GM23338 (cell line): ENCODE measurements around the gene SCN2B. TPM values are rescaled to one million over a fixed set of nuclear protein-coding genes. Genes with fewer than 3 reads are reported as not detected.

Source experiments
- ATAC-seq: fragments of 200-7000 bp; cut with Tn5 transposase; 3 replicates; pipeline ENCODE4 v1.9.1; 2020
- DNase-seq: peaks from one replicate; pipeline ENCODE4 v3.0.0-alpha.2; 2015; ENCODE audit warnings: low spot score
- H2AFZ ChIP-seq: fragments of 200-600 bp; sonication (generic); 2 replicates; pipeline ENCODE4 v1.8.0; 2016; ENCODE audit warnings: antibody characterized with exemption, mild to moderate bottlenecking, moderate library complexity
- H3F3A ChIP-seq: fragments of 200-600 bp; sonication (generic); replicated peaks from 2 replicates; pipeline ENCODE4 v1.8.0; 2017; ENCODE audit warnings: antibody characterized with exemption, mixed run types, low read depth
- H3K27ac ChIP-seq: fragments of 200-600 bp; sonication (generic); 2 replicates; pipeline ENCODE4 v1.6.1; 2016; ENCODE audit warnings: low read depth
- H3K27me3 ChIP-seq: fragments of 200-600 bp; sonication (generic); 2 replicates; pipeline ENCODE4 v1.8.0; 2016; ENCODE audit warnings: mild to moderate bottlenecking, mixed run types, moderate library complexity; ENCODE audit not compliant: insufficient read depth
- H3K36me3 ChIP-seq: fragments of 200-600 bp; sonication (generic); 2 replicates; pipeline ENCODE4 v1.8.0; 2016; ENCODE audit warnings: mild to moderate bottlenecking; ENCODE audit not compliant: insufficient read depth
- H3K4me1 ChIP-seq: fragments of 200-600 bp; sonication (generic); 2 replicates; pipeline ENCODE4 v1.8.0; 2016; ENCODE audit warnings: mild to moderate bottlenecking, moderate library complexity; ENCODE audit not compliant: insufficient read depth
- H3K4me2 ChIP-seq: fragments of 200-600 bp; sonication (generic); 2 replicates; pipeline ENCODE4 v1.7.1; 2017; ENCODE audit warnings: mixed run types
- H3K4me3 ChIP-seq: fragments of 200-600 bp; sonication (generic); 2 replicates; pipeline ENCODE4 v1.6.1; 2016; ENCODE audit warnings: mixed run types
- H3K79me2 ChIP-seq: fragments of 200-600 bp; sonication (generic); replicated peaks from 2 replicates; pipeline ENCODE4 v1.8.0; 2017; ENCODE audit warnings: mild to moderate bottlenecking; ENCODE audit not compliant: insufficient read depth
- H3K9me2 ChIP-seq: fragments of 200-600 bp; sonication (generic); 2 replicates; pipeline ENCODE4 v1.8.0; 2017; ENCODE audit not compliant: insufficient read depth
- H4K20me1 ChIP-seq: fragments of 200-600 bp; sonication (generic); replicated peaks from 2 replicates; pipeline ENCODE4 v1.8.0; 2017; ENCODE audit warnings: mild to moderate bottlenecking; ENCODE audit not compliant: insufficient read depth
- H3K27ac Mint-ChIP-seq: 2 replicates; pipeline ENCODE4 v1.8.0; 2020; ENCODE audit warnings: inconsistent platforms, mild to moderate bottlenecking, moderate library complexity, mixed read lengths
- H3K27me3 Mint-ChIP-seq: 3 replicates; pipeline ENCODE4 v1.8.0; 2022; ENCODE audit warnings: low read depth, mild to moderate bottlenecking, moderate library complexity, mixed read lengths, inconsistent platforms; ENCODE audit not compliant: insufficient read depth, poor library complexity
- H3K36me3 Mint-ChIP-seq: 3 replicates; pipeline ENCODE4 v1.8.0; 2021; ENCODE audit warnings: low read depth, mild to moderate bottlenecking, inconsistent platforms, moderate library complexity, mixed read lengths
- H3K4me1 Mint-ChIP-seq: 3 replicates; pipeline ENCODE4 v1.8.0; 2020; ENCODE audit warnings: mild to moderate bottlenecking, inconsistent platforms, mixed read lengths
- H3K4me3 Mint-ChIP-seq: 3 replicates; pipeline ENCODE4 v1.8.0; 2021; ENCODE audit warnings: moderate library complexity, mild to moderate bottlenecking, inconsistent platforms, mixed read lengths
- H3K9me3 Mint-ChIP-seq: 3 replicates; pipeline ENCODE4 v1.8.0; 2020; ENCODE audit warnings: moderate library complexity, mild to moderate bottlenecking, inconsistent platforms, mixed read lengths
- ETS1 ChIP-seq: IDR thresholded peaks from 2 replicates; pipeline ENCODE4 v1.6.1; 2016; ENCODE audit warnings: antibody characterized with exemption
- EZH2 ChIP-seq: fragments of 200-600 bp; sonication (generic); IDR thresholded peaks from one replicate; pipeline ENCODE4 v1.8.0; 2017; ENCODE audit warnings: antibody characterized with exemption, mild to moderate bottlenecking, low read depth; ENCODE audit not compliant: unreplicated experiment
- EZH2phosphoT487 ChIP-seq: fragments of 200-600 bp; sonication (generic); IDR thresholded peaks from one replicate; pipeline ENCODE4 v1.8.1; 2018; ENCODE audit warnings: antibody characterized with exemption; ENCODE audit not compliant: unreplicated experiment
- JUNB ChIP-seq: IDR thresholded peaks from one replicate; pipeline ENCODE4 v1.6.1; 2016; ENCODE audit warnings: antibody characterized with exemption; ENCODE audit not compliant: unreplicated experiment
- NANOG ChIP-seq: IDR thresholded peaks from 2 replicates; pipeline ENCODE4 v1.6.1; 2016; ENCODE audit warnings: antibody characterized with exemption, borderline replicate concordance
- POLR2AphosphoS5 ChIP-seq: IDR thresholded peaks from 2 replicates; pipeline ENCODE4 v1.6.1; 2016; ENCODE audit warnings: antibody characterized with exemption, low read depth
- STAT1 ChIP-seq: IDR thresholded peaks from one replicate; pipeline ENCODE4 v1.6.1; 2016; ENCODE audit warnings: antibody characterized with exemption; ENCODE audit not compliant: unreplicated experiment
- ZNF331 ChIP-seq: fragments of 250-450 bp; sonication (Bioruptor Pico); IDR thresholded peaks from 2 replicates; pipeline ENCODE4 v1.5.0; 2020; ENCODE audit warnings: low read depth, mild to moderate bottlenecking, moderate library complexity
- polyA plus RNA-seq: library from polyadenylated mRNA; unstranded; fragments of >200 nt; fragmentation: Nextera tagmentation; extraction: Ambion mirVana; gene quantifications from 2 replicates; pipeline ENCODE4 v1.2.1, GENCODE V29; 2016
- total RNA-seq: library from RNA; depleted of rRNA; stranded (reverse); fragments of >200 nt; shearing (Covaris generic); gene quantifications from 2 replicates; pipeline ENCODE4 v1.2.3, GENCODE V29; 2014
- TF ChIP-seq, protein P1 (sequence below): fragments of 250-450 bp; sonication (Bioruptor Pico); IDR thresholded peaks from 2 replicates; pipeline ENCODE4 v1.5.0; 2020; ENCODE audit warnings: mild to moderate bottlenecking, moderate library complexity

Gene SCN2B
- total and polyA plus RNA-seq, 2 experiments from 2014 or later = 0.03 TPM; not detected in 1

- TF ChIP-seq, protein P1, sequence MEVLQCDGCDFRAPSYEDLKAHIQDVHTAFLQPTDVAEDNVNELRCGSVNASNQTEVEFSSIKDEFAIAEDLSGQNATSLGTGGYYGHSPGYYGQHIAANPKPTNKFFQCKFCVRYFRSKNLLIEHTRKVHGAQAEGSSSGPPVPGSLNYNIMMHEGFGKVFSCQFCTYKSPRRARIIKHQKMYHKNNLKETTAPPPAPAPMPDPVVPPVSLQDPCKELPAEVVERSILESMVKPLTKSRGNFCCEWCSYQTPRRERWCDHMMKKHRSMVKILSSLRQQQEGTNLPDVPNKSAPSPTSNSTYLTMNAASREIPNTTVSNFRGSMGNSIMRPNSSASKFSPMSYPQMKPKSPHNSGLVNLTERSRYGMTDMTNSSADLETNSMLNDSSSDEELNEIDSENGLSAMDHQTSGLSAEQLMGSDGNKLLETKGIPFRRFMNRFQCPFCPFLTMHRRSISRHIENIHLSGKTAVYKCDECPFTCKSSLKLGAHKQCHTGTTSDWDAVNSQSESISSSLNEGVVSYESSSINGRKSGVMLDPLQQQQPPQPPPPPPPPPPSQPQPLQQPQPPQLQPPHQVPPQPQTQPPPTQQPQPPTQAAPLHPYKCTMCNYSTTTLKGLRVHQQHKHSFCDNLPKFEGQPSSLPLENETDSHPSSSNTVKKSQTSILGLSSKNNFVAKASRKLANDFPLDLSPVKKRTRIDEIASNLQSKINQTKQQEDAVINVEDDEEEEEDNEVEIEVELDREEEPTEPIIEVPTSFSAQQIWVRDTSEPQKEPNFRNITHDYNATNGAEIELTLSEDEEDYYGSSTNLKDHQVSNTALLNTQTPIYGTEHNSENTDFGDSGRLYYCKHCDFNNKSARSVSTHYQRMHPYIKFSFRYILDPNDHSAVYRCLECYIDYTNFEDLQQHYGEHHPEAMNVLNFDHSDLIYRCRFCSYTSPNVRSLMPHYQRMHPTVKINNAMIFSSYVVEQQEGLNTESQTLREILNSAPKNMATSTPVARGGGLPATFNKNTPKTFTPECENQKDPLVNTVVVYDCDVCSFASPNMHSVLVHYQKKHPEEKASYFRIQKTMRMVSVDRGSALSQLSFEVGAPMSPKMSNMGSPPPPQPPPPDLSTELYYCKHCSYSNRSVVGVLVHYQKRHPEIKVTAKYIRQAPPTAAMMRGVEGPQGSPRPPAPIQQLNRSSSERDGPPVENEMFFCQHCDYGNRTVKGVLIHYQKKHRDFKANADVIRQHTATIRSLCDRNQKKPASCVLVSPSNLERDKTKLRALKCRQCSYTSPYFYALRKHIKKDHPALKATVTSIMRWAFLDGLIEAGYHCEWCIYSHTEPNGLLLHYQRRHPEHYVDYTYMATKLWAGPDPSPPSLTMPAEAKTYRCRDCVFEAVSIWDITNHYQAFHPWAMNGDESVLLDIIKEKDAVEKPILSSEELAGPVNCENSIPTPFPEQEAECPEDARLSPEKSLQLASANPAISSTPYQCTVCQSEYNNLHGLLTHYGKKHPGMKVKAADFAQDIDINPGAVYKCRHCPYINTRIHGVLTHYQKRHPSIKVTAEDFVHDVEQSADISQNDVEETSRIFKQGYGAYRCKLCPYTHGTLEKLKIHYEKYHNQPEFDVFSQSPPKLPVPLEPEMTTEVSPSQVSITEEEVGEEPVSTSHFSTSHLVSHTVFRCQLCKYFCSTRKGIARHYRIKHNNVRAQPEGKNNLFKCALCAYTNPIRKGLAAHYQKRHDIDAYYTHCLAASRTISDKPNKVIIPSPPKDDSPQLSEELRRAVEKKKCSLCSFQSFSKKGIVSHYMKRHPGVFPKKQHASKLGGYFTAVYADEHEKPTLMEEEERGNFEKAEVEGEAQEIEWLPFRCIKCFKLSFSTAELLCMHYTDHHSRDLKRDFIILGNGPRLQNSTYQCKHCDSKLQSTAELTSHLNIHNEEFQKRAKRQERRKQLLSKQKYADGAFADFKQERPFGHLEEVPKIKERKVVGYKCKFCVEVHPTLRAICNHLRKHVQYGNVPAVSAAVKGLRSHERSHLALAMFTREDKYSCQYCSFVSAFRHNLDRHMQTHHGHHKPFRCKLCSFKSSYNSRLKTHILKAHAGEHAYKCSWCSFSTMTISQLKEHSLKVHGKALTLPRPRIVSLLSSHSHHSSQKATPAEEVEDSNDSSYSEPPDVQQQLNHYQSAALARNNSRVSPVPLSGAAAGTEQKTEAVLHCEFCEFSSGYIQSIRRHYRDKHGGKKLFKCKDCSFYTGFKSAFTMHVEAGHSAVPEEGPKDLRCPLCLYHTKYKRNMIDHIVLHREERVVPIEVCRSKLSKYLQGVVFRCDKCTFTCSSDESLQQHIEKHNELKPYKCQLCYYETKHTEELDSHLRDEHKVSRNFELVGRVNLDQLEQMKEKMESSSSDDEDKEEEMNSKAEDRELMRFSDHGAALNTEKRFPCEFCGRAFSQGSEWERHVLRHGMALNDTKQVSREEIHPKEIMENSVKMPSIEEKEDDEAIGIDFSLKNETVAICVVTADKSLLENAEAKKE (CRISPR knock-in tag) = no peak
- no peak for TF ChIP-seq JUNB
- TF ChIP-seq EZH2 = no peak
- TF ChIP-seq NANOG = no peak
- no peak for TF ChIP-seq POLR2AphosphoS5
These were observed 12.9 kb downstream of the SCN2B start (continued) for GRCh38 chr11:118163494-118163893.

DNA sequence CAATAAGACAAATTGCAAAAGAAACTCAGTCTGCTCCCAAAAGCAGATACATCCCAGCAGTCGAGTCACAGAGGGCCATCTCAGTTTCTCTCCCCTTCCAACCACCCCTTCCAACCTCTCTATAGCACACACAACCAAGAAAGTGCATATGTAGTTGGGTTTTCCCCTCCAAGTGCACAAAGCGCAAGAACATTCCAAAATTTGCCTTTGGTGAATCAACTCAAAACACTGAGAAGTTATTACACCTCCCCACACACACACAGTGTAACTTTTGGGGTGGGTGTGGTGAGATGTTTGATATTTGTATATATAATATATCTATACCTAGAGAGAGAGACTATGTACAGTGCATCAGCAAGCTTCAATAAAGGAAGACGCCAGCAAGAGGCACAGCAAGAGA lies 13.6 kb downstream of the SCN2B start:
- H3K79me2 ChIP-seq = no peaks in the 10 kb centered on the region
- Mint-ChIP-seq H3K27ac (no peak overlapping the region), H3K36me3 (no peaks in the 10 kb centered on the region), H3K4me1 (peaks cover 14% of the 10 kb centered on the region), H3K9me3 (no peaks in the 10 kb centered on the region), H3K27me3 (peaks cover 14% of the 10 kb centered on the region), H3K4me3 (no peak overlapping the region)
- no peaks in the 10 kb centered on the region for H3K9me2 ChIP-seq
- no peaks in the 10 kb centered on the region for H3F3A ChIP-seq
- H3K27me3 ChIP-seq = peaks cover 35% of the 10 kb centered on the region
- no peak overlapping the region for H3K27ac ChIP-seq
- H3K4me1 ChIP-seq = peaks cover 6% of the 10 kb centered on the region
- no peaks in the 10 kb centered on the region for H3K36me3 ChIP-seq
- no peak overlapping the region for H3K4me3 ChIP-seq
- ATAC-seq (no peak), DNase-seq (no peak)
- H3K4me2 ChIP-seq = no peak overlapping the region
- no peaks in the 10 kb centered on the region for H4K20me1 ChIP-seq
- no peak overlapping the region for H2AFZ ChIP-seq
- TF ChIP-seq JUNB (no peak), STAT1 (no peak), ETS1 (no peak), ZNF331 (CRISPR knock-in tag) (no peak), EZH2phosphoT487 (no peak)
- TF ChIP-seq, protein P1 (CRISPR knock-in tag) = no peak
